Endothelial cell of hepatic sinusoid (primary cell): Measurements from ENCODE around the gene RIMS4.
"Not testable (repeated sequence)": the region's sequence is repeated elsewhere in the genome, so short reads cannot be mapped to it uniquely, and the experiment has no call there.

Experiments used
- in situ Hi-C: cut with HindIII; loops from 2 replicates; pipeline ENCODE4 v1.10.0; 2017; ENCODE audit warnings: low sequenced_read_pairs

RIMS4 gene

DNA sequence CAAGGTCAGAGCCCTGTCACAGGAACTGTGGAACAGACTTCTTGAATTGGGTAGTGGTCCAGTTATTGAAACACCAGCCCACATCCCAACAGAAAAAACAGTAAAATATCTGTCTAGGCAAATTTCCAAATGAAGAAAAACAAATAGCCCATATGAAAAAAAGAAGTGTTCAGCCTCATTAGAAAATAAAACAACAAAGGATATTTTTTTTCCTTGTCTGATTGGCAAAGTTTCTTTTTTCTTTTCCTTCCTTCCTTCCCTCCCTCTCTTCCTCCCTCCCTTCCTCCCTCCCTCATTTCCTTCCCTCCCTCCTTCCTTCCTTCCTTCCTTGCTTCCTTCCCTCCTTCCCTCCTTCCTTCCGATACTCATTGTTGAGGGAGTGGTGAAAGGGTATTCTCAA is 20.6 kb upstream of the RIMS4 start:
- in situ Hi-C loops: no loop called here

- in situ Hi-C loops: no loop called here
These were observed 20.2 kb upstream of the RIMS4 start for GRCh38 chr20:44830523-44830922.

GRCh38 chr20:44829688-44830087 is 19.3 kb upstream of the RIMS4 start:
- in situ Hi-C loops: no loop called here

- in situ Hi-C loops: no loop called here
These were observed 18.3 kb upstream of the RIMS4 start for GRCh38 chr20:44828640-44829039.

DNA sequence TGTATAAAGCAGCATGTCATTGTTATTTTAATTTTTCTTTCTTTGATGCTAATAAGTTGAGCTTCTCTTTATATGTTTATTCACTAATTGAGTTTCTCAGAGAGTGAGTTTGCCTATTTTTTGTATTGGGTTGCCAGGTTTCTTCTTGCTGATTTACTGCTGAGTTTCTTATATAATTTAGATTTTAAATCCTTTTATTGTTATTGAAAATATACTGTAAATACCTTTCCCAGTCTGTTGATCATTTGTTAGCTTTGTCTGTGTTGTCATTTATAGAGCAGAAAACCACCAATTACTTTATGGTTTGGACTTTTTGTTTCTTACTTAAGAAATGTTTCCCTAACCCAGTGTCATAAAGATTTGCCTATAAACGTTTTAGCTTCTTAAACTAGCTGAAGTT is 17.1 kb upstream of the RIMS4 start:
- in situ Hi-C loops: no loop called here

DNA sequence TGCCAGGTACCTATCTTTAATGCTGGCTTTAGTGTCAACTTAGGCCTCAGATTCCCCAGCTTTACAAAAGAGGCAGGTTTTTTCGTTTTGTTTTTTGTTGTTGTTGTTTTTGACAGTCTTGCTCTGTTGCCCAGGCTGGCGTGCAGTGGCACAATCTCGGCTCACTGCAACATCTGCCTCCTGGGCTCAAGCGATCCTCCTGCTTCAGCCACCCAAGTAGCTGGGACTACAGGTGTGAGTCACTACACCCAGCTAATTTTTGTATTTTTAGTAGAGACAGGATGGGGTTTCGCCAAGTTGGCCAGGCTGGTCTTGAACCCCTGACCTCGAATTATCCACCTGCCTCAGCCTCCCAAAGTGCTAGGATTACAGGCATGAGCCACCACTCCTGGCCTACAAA is 11.2 kb upstream of the RIMS4 start:
- in situ Hi-C loops: not testable (repeated sequence)

DNA sequence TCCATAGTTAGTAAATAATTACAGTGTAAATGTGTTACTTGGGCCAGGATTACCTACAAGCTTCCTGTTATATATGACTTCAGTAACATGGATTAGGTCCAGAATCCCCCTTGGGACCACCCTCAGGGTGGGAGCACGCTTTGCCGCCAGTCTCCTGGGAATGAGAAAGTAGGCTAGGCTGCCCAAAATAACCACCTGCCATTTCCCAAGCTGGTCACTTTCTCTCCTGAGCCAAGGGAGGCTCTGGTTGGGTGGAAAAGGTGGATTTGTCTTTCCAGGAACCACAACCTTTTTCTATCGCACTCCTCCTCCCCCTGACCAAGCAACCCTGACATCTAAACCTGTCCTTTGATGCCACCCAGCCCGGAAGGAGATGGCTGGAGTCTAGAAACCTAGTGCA is 9.6 kb upstream of the RIMS4 start:
- in situ Hi-C loops: no loop called here

DNA sequence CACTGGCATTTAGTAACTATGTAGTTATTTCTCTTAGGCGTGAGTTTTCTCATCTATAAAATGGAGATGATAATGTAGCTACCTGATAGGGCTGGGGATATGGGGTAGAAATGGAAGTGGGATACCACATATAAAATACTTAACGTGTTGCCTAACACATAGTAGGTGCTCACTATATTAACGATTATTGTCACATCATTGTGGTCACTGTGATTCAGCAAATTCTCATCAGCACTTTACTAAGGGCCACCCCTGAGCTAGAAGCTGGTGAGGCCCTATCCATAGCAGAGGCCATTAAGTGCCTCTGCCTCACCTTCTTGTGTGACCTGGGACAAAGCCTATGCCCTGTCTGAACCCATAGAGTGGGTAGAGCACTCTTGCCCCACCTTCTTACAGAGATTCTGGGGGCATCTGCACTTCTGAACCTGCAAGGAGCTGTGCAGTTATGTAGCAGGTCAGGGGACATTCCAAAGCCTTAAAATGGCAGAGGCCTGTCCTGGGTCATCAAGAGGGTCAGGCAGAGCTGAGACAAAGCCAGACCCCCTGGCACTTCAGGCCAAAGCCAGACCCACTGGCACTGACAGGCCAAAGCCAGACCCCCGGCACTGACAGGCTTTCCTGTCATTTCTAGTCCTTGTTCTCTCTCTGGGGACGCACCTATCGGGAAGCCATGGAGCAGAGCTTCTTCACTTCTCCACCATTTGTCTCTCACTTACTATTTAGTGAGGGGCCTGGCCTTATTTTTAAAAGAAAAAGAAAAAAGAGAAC is 7.0 kb upstream of the RIMS4 start:
- in situ Hi-C loops: no loop called here

GRCh38 chr20:44814937-44815336 is 4.6 kb upstream of the RIMS4 start:
- in situ Hi-C loops: no loop called here

- in situ Hi-C loops: no loop called here
These were observed 872 bp upstream of the RIMS4 start for GRCh38 chr20:44811150-44811685.

DNA sequence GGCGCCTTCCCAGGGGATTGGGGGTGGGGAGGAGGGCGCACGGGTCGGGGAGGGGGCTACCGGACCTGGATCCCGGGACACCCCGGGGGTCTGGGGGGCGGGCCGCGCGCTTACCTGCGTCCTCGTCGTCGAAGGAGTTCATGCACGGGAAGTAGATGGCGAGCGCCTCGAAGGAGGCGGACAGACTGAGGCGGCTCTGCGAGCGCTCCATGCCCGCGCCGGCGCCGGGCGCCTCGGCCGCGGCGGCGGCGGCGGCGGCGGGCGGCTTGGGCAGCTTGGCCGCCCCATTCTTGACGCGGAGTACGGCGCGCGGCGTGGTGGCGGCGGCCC is 320 bp downstream of the RIMS4 start:
- in situ Hi-C loops: no loop called here

GRCh38 chr20:44809380-44810060 is 826 bp downstream of the RIMS4 start:
- in situ Hi-C loops: no loop called here

- in situ Hi-C loops: no loop called here
These were observed 2.7 kb downstream of the RIMS4 start for GRCh38 chr20:44807684-44808056.

GRCh38 chr20:44807051-44807683 is 3.2 kb downstream of the RIMS4 start:
- in situ Hi-C loops: no loop called here

DNA sequence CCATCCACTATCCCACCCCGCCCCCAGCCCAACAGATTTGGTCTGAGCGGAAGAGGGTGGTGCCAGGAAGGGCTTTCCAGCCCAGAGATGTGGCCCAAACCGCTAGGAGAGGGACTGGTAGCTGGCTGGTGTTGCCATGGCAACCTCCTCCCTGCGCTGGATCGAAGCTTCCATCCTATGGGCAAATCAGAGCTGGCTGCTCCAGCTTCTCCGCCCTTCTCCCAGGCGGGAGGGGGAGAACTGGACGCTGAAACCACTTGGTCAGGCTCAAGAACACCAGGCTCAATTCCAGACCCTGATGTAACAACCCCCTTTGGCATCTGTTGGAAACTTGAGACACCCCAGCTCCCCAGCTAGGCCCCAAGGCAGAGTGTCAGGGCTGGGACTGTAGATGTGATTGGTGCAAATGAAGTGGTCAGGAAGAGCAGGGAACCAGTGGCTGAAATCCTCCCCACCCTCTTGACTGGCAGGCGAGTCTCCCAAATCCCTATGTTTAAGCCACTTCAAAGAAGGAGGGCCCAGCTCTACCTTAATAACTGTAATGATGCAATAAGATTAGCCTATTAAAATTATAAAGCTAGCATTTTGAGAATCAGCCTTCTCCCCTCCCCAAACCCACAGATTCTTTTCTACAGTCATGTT is 4.2 kb downstream of the RIMS4 start:
- in situ Hi-C loops: no loop called here

DNA sequence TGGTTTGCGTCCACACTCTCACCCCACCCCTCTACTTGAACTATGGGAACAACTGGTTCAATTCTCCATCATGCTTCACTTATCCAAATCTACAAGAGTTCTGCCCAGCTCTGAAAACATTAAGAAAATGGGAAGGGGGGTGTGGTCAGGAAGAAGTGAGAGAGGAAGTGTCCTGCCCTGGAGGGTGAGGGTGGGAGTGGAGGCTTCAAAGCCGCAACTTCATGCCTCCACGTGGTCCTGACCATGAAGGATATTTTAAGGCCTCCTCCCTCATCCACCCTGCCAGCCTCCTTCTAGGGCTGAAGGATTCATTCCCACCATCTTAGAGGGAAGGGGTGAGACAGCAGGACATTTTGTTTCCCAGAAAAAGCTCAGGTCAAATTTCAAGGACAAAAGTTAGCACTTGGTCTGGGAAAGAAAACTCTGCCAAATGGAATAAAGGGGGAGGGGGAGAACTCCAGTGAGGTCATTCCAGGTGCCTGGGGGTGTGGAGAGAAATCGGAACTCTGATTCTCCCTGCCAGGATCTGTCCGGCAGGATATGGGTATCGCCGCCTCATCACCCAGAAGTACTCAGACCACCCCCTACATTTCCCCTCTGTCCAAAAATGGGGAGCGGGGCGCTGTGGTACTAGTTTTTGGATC is 4.9 kb downstream of the RIMS4 start:
- in situ Hi-C loops: no loop called here

- in situ Hi-C loops: no loop called here
These were observed 6.9 kb downstream of the RIMS4 start for GRCh38 chr20:44803383-44803941.

DNA sequence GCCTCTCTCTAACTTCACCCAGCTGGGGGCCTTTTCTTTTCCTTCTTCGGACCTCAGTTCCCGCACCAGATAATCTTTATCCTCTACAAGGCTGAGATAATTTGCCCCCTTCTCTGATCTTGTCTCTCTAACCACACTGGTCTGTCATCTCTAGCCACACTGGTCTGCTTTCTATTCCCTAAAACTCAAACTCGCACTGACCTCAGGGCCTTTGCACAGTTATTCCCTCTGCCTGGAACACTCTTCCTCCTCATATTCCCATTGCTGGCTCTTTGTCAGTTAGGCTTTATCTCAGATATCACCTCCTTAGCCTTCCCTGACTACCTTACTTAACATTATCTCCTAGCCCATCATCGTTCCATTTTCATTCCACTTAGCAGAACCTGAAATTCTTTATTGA is 7.6 kb downstream of the RIMS4 start:
- in situ Hi-C loops: no loop called here

DNA sequence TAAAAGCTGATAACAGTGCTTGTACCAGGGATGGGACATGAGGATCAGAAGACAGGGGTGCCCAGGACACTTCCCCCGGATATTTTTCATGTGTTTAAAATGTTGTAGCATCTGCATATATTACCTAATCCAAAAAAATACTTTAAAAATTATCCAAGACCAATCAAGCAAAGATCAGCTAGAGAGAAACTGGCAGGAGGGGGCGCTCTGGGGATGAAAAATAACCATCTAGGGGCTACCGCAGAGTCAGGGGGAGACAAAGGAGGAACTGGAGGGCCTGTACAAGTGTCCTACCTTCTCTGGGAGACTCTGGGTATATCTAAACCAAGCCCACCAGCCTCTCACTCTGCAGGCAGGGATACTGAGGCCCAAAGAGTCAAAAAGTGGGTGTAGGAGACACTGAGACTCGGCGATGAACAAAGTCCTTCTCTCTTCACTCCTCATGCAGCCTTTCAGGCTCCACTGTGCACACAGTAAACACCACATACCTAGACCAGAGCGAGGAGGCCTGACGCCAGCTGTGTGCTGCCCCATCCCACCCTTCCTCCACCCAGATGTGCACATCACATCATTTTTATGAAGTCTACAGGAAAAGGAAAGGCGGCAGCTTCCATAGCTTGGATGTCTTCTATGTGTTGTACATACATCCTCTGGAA is 9.8 kb downstream of the RIMS4 start:
- in situ Hi-C loops: no loop called here

- in situ Hi-C loops: no loop called here
These were observed 10.7 kb downstream of the RIMS4 start for GRCh38 chr20:44799691-44800090.
